GM12878 (cell line): ENCODE data around the gene ETV4. TPM values are rescaled to one million over a fixed set of nuclear protein-coding genes. Genes with fewer than 3 reads are reported as not detected.

ENCODE experiments used
- ATAC-seq: fragments of 200-7000 bp; cut with Tn5 transposase; 3 replicates; pipeline ENCODE4 v1.9.1; 2020; ENCODE audit warnings: mild to moderate bottlenecking, moderate library complexity
- BruUV-seq: library from RNA; stranded (reverse); fragments of 400-500 nt; replicated peaks from 2 replicates; lab custom pipeline; 2021; lab: Mats Ljungman, UMichigan
- CTCF ChIA-PET: fragments of 300-600 bp; sonication (Branson Sonifier 250); formaldehyde crosslinking; extraction: SDS; loops from one replicate; lab custom pipeline; 2021; ENCODE audit warnings: inconsistent platforms; lab: Yijun Ruan, JAX
- POLR2A ChIA-PET: fragments of 350-600 bp; formaldehyde crosslinking; extraction: SDS; loops from one replicate; lab custom pipeline; 2021; ENCODE audit warnings: inconsistent platforms; lab: Charles Lee
- RAD21 ChIA-PET: fragments of 300-600 bp; sonication (Branson Sonifier 250); formaldehyde crosslinking; loops from one replicate; lab custom pipeline; 2023; ENCODE audit warnings: antibody characterized with exemption; ENCODE audit not compliant: unreplicated experiment; lab: Charles Lee
- SMC1A ChIA-PET: fragments of 300-600 bp; sonication (Branson Sonifier 250); formaldehyde crosslinking; loops from one replicate; lab custom pipeline; 2023; ENCODE audit not compliant: unreplicated experiment, uncharacterized antibody; lab: Charles Lee
- DNase-seq: peaks from one replicate; pipeline ENCODE4 v3.0.0-alpha.2; 2011; ENCODE audit warnings: low read depth, low spot score
- FAIRE-seq: peaks from 3 replicates; lab custom pipeline; 2011; peaks lifted over from hg19 to GRCh38; lab: Jason Lieb, UNC
- H2AFZ ChIP-seq: 2 replicates; pipeline ENCODE4 v1.6.0; 2011; ENCODE audit warnings: low read depth, low read length, control low read depth; ENCODE audit not compliant: control insufficient read depth
- H3K27ac ChIP-seq: 2 replicates; pipeline ENCODE4 v1.5.1; 2011; ENCODE audit warnings: control low read depth; ENCODE audit not compliant: control insufficient read depth, insufficient read depth
- H3K27me3 ChIP-seq, 2 experiments: replicated peaks in 1 of 2; 2 replicates each; pipeline versions ENCODE4 v1.6.0 to v1.6.1; 2011; ENCODE audit warnings: low read length in 1 of 2; ENCODE audit not compliant: control insufficient read depth in 2 of 2, insufficient read depth in 2 of 2
- H3K36me3 ChIP-seq, 2 experiments: 2 replicates each; pipeline ENCODE4 v1.5.1; 2011; ENCODE audit warnings: low read length in 1 of 2; ENCODE audit not compliant: control insufficient read depth in 2 of 2, insufficient read depth in 2 of 2
- H3K4me1 ChIP-seq: 2 replicates; pipeline ENCODE4 v1.6.1; 2011; ENCODE audit warnings: mild to moderate bottlenecking, low read length, moderate library complexity, mixed read lengths; ENCODE audit not compliant: control insufficient read depth, insufficient read depth
- H3K4me2 ChIP-seq: 2 replicates; pipeline ENCODE4 v1.6.0; 2011; ENCODE audit warnings: control low read depth; ENCODE audit not compliant: control insufficient read depth, insufficient read depth
- H3K4me3 ChIP-seq: fragments of 200-600 bp; sonication (generic); 2 replicates; pipeline ENCODE4 v1.5.1; 2016
- H3K79me2 ChIP-seq: 2 replicates; pipeline ENCODE4 v1.6.0; 2011; ENCODE audit warnings: low read length; ENCODE audit not compliant: control insufficient read depth, insufficient read depth
- H3K9ac ChIP-seq: 2 replicates; pipeline ENCODE4 v1.8.0; 2011; ENCODE audit warnings: low read length, control low read depth, mixed read lengths; ENCODE audit not compliant: control insufficient read depth, insufficient read depth
- H3K9me3 ChIP-seq: replicated peaks from 3 replicates; pipeline ENCODE4 v1.5.1; 2011; ENCODE audit warnings: mild to moderate bottlenecking, low read length; ENCODE audit not compliant: control insufficient read depth, insufficient read depth
- H4K20me1 ChIP-seq: 2 replicates; pipeline ENCODE4 v1.6.0; 2011; ENCODE audit not compliant: control insufficient read depth, insufficient read depth
- BHLHE40 ChIP-seq, 2 experiments: fragments of 450-650 bp in 1 of 2; IDR thresholded peaks; 2 replicates each; pipeline ENCODE4 v1.6.1; 2011 to 2017; ENCODE audit warnings: low read depth in 2 of 2, borderline replicate concordance in 1 of 2, improper control_type of control experiment in 1 of 2, low read length in 1 of 2, mild to moderate bottlenecking in 1 of 2
- E4F1 ChIP-seq: fragments of 450-650 bp; IDR thresholded peaks from 2 replicates; pipeline ENCODE4 v1.6.1; 2018; ENCODE audit warnings: borderline replicate concordance, mild to moderate bottlenecking; ENCODE audit not compliant: partially characterized antibody
- LARP7 ChIP-seq: fragments of 450-650 bp; IDR thresholded peaks from 2 replicates; pipeline ENCODE4 v1.6.1; 2017; ENCODE audit warnings: mild to moderate bottlenecking
- MEF2A ChIP-seq: IDR thresholded peaks from 2 replicates; pipeline ENCODE4 v1.6.1; 2011; ENCODE audit warnings: low read depth, mild to moderate bottlenecking, low read length, moderate library complexity; ENCODE audit not compliant: insufficient read depth
- MEF2B ChIP-seq: fragments of 450-650 bp; IDR thresholded peaks from 2 replicates; pipeline ENCODE4 v1.6.1; 2018; ENCODE audit warnings: mild to moderate bottlenecking, moderate library complexity; ENCODE audit not compliant: partially characterized antibody, poor library complexity, severe bottlenecking
- NFIC ChIP-seq: IDR thresholded peaks from 2 replicates; pipeline ENCODE4 v1.6.1; 2012; ENCODE audit warnings: low read depth, mild to moderate bottlenecking, inconsistent platforms, low read length, moderate library complexity
- WGBS: methylation state at CpG from one replicate; pipeline ENCODE4 v1.1.6; 2016; ENCODE audit warnings: low lambda C conversion rate; ENCODE audit not compliant: insufficient replicate concordance, insufficient coverage; ENCODE audit errors: missing lambda C conversion rate; 5-methylcytosine and 5-hydroxymethylcytosine counted together
- in situ Hi-C: fragments of 300-500 bp; cut with MboI; formaldehyde crosslinking; loops from 9 replicates; pipeline ENCODE4 v1.14.3; 2018; ENCODE audit warnings: mixed read lengths
- intact Hi-C: fragments of 100-400 bp; cut with micrococcal nuclease; formaldehyde crosslinking; loops from one replicate; pipeline ENCODE4 v1.14.2; 2022; ENCODE audit not compliant: unreplicated experiment
- polyA plus RNA-seq, 11 experiments: library from polyadenylated mRNA; depleted of rRNA in 4 of 11; unstranded in 6 of 11; stranded (reverse) in 5 of 11; fragments of >200 nt; fragmentation: Nextera tagmentation in 4 of 11; fragmentation: Illumina TruSeq in 1 of 11; extraction: Ambion mirVana in 4 of 11; extraction: Trizol in 1 of 11; gene quantifications; 1 replicate in 1 of 11; 2 replicates in 10 of 11; pipeline versions ENCODE4 v1.2.1 to v1.2.3, GENCODE V29; 2011 to 2016; ENCODE audit warnings: inconsistent platforms in 2 of 11, missing spikeins in 2 of 11, low read depth in 1 of 11
- total RNA-seq, 4 experiments: library from RNA; depleted of rRNA in 3 of 4; stranded (reverse); fragments of >200 nt in 3 of 4; fragmentation: Illumina TruSeq in 1 of 4; extraction: Trizol in 1 of 4; gene quantifications; 2 replicates each; pipeline versions ENCODE4 v1.2.1 to v1.2.3, GENCODE V29; 2013 to 2021
- TF ChIP-seq, protein P1 (sequence below): fragments of 450-650 bp; IDR thresholded peaks from 2 replicates; pipeline ENCODE4 v1.6.1; 2017; ENCODE audit warnings: borderline replicate concordance
- TF ChIP-seq, protein P2 (sequence below): fragments of 450-650 bp; IDR thresholded peaks from 2 replicates; pipeline ENCODE4 v1.6.1; 2017; ENCODE audit warnings: mild to moderate bottlenecking, moderate library complexity

The ETV4 gene
- total and polyA plus RNA-seq, 10 of the 15 experiments (the other 5 are each of a cell fraction or from before 2014, with no cell fraction given), result 0.19 to 14.5 (median 1.8) TPM

DNA sequence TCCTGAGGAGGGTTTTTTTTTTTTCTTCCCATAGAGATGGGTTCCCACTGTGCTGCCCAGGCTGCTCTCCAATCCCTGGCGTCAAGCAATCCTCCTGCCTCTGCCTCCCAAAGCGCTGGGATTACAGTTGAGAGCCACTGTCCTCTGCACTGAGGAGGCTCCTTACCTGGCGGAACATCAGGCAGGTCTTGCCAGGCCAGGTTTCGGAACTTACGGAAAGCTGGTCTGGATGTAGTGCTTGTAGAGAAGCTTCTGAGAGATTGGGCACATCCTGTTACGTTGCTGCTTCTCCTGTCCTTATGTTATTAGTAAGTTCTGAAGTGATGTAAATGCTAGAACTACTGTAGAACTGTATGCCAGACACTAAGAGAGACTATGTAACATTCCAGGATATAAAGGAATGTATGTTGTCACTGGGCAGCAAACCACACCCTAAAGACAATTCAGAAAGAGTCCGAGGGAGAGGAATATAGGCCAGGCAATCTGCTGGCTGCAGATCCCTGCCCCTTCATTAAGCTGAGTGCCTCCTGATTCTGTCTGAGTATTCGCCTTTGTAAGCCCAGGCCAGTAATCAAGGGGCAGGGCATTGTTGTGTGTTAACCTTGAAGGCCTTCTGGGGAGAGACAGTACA is 21.1 kb downstream of the ETV4 start:
- H2AFZ ChIP-seq, result no peak overlapping the region
- CTCF ChIA-PET, result interaction anchor here (4.7 kb wide), 1 partner anchor 51 kb away, joined by 39 read pairs; no protein-coding TSS in a partner anchor
- no TSS peak for BruUV-seq
- no peaks in the 10 kb centered on the region for H4K20me1 ChIP-seq
- FAIRE-seq (no peak), DNase-seq (no peak), ATAC-seq (no peak)
- intact Hi-C loops (loop anchor here (5.0 kb wide), 1 partner anchor 52 kb away; no protein-coding TSS in a partner anchor), in situ Hi-C loops (no loop called here)
- TF ChIP-seq BHLHE40 (IDR thresholded peaks at IDR 0.05; ENCODE audit: borderline replicate concordance in 1 of 2, low read depth in 2 of 2, low read length in 1 of 2) (no peak), NFIC (no peak), LARP7 (no peak), MEF2A (no peak), E4F1 (no peak), MEF2B (no peak)
- TF ChIP-seq, protein P1, sequence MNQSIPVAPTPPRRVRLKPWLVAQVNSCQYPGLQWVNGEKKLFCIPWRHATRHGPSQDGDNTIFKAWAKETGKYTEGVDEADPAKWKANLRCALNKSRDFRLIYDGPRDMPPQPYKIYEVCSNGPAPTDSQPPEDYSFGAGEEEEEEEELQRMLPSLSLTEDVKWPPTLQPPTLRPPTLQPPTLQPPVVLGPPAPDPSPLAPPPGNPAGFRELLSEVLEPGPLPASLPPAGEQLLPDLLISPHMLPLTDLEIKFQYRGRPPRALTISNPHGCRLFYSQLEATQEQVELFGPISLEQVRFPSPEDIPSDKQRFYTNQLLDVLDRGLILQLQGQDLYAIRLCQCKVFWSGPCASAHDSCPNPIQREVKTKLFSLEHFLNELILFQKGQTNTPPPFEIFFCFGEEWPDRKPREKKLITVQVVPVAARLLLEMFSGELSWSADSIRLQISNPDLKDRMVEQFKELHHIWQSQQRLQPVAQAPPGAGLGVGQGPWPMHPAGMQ, result no peak
- TF ChIP-seq, protein P2, sequence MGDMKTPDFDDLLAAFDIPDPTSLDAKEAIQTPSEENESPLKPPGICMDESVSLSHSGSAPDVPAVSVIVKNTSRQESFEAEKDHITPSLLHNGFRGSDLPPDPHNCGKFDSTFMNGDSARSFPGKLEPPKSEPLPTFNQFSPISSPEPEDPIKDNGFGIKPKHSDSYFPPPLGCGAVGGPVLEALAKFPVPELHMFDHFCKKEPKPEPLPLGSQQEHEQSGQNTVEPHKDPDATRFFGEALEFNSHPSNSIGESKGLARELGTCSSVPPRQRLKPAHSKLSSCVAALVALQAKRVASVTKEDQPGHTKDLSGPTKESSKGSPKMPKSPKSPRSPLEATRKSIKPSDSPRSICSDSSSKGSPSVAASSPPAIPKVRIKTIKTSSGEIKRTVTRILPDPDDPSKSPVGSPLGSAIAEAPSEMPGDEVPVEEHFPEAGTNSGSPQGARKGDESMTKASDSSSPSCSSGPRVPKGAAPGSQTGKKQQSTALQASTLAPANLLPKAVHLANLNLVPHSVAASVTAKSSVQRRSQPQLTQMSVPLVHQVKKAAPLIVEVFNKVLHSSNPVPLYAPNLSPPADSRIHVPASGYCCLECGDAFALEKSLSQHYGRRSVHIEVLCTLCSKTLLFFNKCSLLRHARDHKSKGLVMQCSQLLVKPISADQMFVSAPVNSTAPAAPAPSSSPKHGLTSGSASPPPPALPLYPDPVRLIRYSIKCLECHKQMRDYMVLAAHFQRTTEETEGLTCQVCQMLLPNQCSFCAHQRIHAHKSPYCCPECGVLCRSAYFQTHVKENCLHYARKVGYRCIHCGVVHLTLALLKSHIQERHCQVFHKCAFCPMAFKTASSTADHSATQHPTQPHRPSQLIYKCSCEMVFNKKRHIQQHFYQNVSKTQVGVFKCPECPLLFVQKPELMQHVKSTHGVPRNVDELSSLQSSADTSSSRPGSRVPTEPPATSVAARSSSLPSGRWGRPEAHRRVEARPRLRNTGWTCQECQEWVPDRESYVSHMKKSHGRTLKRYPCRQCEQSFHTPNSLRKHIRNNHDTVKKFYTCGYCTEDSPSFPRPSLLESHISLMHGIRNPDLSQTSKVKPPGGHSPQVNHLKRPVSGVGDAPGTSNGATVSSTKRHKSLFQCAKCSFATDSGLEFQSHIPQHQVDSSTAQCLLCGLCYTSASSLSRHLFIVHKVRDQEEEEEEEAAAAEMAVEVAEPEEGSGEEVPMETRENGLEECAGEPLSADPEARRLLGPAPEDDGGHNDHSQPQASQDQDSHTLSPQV, result no peak
- H3K79me2 ChIP-seq, result no peaks in the 10 kb centered on the region
- no peak overlapping the region for H3K27ac ChIP-seq
- RAD21 ChIA-PET, result no interaction called here
- no peak overlapping the region for H3K9ac ChIP-seq
- no peaks in the 10 kb centered on the region for H3K9me3 ChIP-seq
- H3K4me3 ChIP-seq, result no peak overlapping the region
- 83% methylated on average over 8 of the region's 8 CpGs for WGBS
- no peaks in the 10 kb centered on the region for H3K27me3 ChIP-seq
- no peaks in the 10 kb centered on the region for H3K4me1 ChIP-seq
- no peak overlapping the region for H3K4me2 ChIP-seq
- H3K36me3 ChIP-seq, result peaks cover 29 to 36% of the 10 kb centered on the region in 2 experiments
- POLR2A ChIA-PET, result interaction anchor here (0.6 to 1.5 kb wide), 2 partner anchors 92 to 131 kb away, joined by 3 read pairs; no protein-coding TSS in a partner anchor
- SMC1A ChIA-PET, result interaction anchor here (1.7 kb wide), 2 partner anchors 14 to 49 kb away, joined by 4 to 6 read pairs; no protein-coding TSS in a partner anchor
